NCI-H524 (cell line): Measurements from ENCODE around the gene XIRP1.
"Not testable (repeated sequence)": the region's sequence is repeated elsewhere in the genome, so short reads cannot be mapped to it uniquely, and the experiment has no call there.

Source experiments
- DNase-seq, 2 experiments: peaks; one replicate each; lab custom pipeline; 2025; lab: John Stamatoyannopoulos, UW

XIRP1 gene, protein sequence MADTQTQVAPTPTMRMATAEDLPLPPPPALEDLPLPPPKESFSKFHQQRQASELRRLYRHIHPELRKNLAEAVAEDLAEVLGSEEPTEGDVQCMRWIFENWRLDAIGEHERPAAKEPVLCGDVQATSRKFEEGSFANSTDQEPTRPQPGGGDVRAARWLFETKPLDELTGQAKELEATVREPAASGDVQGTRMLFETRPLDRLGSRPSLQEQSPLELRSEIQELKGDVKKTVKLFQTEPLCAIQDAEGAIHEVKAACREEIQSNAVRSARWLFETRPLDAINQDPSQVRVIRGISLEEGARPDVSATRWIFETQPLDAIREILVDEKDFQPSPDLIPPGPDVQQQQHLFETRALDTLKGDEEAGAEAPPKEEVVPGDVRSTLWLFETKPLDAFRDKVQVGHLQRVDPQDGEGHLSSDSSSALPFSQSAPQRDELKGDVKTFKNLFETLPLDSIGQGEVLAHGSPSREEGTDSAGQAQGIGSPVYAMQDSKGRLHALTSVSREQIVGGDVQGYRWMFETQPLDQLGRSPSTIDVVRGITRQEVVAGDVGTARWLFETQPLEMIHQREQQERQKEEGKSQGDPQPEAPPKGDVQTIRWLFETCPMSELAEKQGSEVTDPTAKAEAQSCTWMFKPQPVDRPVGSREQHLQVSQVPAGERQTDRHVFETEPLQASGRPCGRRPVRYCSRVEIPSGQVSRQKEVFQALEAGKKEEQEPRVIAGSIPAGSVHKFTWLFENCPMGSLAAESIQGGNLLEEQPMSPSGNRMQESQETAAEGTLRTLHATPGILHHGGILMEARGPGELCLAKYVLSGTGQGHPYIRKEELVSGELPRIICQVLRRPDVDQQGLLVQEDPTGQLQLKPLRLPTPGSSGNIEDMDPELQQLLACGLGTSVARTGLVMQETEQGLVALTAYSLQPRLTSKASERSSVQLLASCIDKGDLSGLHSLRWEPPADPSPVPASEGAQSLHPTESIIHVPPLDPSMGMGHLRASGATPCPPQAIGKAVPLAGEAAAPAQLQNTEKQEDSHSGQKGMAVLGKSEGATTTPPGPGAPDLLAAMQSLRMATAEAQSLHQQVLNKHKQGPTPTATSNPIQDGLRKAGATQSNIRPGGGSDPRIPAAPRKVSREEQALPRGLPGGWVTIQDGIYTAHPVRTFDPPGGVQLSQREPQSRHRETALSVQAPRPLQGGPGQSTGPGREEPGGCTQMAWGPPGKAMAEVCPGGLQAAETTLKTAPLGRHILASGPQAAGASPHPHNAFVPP (N-terminal part only)

DNA sequence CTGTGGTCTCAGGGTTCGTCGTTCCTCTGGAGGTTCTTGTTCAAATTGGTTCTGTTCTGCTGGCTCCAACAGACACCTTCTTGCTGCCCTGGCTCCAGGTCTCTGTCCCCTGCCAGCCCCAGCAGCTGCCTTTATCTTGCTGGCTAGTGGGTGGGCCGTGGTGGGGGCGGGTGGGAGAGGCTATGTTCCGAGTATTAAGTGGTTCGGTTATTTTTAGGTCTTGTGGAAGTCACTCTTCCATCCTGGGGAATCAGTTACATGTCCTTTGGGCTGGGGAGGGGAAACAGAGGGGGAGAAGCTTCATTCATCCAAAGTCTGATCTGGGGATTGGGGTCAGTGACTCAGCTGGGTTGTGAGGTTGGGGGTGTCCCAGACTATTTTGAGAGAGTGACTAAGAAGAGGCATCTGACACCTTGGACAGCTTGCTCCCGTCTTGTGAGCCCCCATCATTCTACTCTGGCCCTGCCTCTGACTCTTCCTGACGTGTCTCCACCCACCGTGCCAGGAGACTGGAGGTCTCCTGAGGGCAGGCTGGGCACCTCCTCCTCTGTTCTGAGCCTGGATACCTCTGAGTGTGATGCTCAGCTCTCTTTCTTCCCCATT lies at the start of gene XIRP1:
XIRP1 (minus strand) TSS at position 106 of the 603 bp plus-strand sequence. CDS start 3,150 bp downstream, outside the sequence.
- no peak for DNase-seq

DNA sequence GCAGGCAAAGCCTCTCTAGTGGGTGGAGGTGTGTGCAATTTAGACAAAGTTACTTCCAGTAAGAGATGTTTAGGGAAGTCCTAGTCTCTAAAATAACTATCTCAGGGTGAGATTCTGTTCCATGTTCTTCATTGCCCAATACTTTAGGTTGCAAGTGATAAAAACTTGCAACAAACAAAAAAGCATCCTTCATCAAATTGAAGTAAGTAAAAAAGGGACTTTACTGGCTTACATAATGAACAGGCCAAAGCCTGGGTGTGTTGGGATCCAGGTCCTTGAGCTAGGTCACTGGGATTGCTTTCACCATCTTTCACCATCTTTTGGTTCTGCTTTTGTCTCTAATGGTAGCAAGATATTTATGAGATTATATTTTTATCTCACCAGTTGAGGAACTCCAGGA lies 49.2 kb upstream of the XIRP1 start:
- no peak for DNase-seq

DNA sequence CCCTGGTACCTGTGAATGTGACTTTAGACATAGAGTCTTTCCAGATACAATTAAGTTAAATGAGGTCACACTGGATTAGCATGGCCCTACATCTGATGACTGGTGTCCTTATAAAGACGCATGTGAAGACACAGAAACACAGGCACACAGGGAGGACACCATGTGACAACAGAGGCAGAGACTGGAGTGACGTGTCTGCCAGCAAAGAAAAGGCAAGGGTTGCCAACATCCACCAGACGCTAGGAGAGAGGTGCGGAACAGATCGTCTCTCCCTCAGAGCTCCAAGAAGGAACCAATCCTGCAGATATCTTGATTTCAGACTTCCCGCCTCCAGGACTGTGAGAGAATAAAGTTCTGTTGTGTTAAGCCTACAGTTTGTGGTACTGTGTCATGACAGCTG lies 44.6 kb upstream of the XIRP1 start:
- DNase-seq, result no peak

DNA sequence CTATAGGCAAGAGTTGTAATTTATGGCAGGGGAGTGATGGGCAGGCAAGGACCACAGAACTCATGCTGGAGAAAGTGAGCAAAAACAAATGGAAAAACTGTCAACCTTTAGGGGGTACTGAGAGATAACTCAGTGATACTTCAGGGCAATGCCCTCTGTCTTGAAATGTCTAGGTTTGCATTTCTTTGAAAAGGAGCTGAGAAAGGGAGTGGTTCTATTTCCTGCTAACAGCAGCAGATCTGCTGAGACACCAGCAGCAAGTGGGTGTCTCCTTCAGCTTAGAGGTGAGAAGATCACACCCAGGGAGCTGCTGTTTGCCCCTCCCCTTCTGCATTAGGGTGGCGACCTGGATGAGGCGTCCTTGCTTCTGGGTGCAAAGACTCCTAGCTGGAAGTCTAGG lies 42.3 kb upstream of the XIRP1 start:
- DNase-seq, result no peak

DNA sequence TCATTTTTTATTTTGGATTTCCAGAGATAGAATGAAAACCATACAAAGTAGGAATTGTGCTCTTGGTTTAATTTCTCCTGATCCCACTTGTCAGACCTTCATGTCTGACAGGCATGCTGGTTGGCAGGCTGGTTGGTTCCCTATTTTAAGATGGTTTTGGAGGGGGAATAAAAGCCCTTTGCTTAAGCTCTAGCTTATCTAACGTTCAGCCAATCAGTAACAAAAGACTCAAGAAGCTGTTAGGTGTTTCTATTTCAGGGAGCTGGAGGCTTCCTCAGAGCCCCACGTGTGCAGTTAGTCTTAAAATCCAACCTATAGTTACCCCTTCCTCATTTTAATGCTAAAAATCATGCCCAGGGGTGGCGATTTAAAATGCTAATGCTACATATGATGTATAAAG lies 40.5 kb upstream of the XIRP1 start:
- no peak for DNase-seq

DNA sequence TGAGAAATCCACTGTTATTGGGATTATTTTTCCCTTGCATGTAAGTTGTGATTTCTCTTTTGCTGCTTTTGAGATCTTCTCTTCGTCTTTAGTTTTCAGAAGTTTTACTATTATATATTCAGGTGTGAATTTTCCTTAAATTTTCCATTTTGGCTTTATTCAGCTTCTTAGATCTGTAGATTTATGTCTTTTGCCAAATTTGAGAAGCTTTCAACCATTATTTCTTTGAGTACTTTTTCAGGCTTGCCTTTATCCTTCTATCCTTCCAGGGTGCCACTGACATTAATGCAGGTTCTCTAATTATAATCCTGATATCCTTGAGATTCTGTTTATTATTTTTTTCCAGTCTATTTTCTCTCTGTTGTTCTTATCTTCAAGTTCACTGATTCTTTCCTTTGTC lies 38.1 kb upstream of the XIRP1 start:
- DNase-seq, result no peak

DNA sequence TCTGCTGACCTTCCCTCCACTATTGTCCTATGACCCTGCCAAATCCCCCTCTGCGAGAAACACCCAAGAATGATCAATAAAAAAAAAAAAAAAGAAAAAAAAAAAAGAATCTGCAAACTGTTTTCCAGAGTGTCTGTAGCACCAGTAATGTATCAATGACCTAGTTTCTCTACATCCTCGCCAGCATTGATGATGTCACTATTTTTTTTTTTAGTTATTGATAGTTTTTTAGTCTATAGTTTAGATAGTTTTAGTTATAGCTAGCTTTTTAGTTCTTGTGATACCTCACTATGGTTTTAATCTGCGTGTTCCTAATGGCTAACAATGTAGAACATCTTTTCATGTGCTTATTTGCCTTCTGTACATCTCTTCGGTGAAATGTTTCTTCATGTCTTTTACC lies 36.1 kb upstream of the XIRP1 start:
- no peak for DNase-seq

DNA sequence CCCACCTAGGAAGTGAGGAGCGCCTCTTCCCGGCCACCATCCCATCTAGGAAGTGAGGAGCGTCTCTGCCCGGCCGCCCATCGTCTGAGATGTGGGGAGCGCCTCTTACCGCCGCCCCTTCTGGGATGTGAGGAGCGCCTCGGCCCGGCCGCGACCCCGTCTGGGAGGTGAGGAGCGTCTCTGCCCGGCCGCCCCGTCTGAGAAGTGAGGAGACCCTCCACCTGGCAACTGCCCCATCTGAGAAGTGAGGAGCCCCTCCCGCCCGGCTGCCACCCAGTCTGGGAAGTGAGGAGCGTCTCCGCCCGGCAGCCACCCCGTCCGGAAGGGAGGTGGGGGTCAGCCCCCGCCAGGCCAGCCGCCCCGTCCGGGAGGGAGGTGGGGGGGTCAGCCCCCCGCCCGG lies 35.2 kb upstream of the XIRP1 start:
- not testable (repeated sequence) for DNase-seq

DNA sequence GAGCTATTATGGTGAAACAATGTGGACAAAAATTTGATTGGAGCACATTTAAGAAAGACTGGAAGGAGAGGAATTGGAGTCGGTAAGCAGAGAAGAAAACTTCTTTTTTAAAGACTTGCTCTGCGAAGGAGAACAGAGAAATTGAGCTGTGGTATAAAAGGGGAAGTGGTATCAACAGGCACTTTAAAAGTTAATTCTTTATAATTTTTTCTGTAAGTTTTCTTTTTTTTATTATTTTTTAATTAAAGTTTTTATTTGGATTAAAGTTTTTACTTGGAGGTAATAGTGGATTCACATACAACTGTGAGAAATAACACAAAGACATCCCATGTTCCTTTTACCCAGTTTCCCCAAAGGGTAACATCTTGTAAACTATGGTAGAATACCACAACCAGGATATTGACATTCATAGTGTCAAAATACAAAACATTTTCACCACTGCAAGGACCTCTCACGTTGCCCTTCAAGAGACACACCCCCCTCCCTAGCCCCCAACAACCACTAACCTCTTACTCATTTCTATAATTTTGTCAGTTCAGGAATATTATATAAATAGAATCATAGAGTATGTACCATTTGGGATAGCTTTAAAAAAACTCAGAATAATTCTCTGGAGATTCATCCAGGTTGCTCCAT lies 33.8 kb upstream of the XIRP1 start:
- DNase-seq, result no peak

DNA sequence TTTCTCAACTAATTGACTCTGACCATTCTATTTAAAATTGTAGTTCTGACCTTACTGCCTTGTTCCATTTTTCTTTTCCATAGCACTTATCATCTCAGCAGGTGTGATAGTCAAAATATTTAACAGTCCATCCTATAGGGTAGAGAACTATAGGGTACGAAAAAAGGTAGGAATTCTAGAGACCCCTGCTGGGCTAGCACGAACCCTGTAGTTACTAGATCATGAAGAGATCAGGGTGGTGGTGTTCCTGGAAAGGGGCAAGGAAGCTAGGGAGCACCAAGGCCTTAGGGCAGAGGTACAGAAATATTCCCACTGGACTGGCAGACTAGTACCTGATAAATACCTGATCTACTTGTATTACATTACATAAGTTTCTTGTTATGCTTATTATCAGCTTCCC lies 31.9 kb upstream of the XIRP1 start:
- no peak for DNase-seq

DNA sequence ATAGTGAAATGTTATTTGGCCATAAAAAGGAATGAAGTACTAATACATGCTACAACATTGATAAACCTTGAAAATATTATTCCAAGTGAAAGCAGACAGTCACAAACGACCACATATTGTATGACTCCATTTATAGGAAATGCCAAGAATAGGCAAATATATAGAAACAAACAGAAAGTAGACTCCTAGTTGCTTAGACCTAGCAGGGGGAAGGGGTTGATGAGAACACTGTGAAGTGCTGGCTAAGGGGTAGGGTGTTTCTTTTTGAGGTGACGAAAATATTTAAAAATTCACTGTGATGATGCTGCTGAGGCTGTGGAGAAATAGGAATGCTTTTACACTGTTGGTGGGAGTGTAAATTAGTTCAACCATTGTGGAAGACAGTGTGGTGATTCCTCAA lies 30.5 kb upstream of the XIRP1 start:
- DNase-seq, result no peak

DNA sequence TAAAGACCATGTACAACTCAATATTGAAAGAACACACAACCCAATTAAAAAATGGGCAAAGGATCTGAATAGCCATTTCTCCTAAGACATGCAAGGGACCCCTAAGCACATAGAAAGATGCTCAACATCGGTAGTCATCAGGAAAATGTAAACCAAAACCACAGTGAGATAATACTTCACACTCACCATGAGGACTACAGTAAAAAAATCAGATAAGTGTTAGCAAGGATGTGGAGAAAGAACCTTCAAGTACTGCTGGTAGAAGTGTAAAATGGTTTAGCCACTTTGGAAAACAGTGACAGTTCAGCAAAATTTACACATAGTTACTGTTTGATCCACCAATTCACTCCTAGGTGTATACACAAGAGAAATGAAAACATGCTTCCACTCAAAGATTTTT lies 30.1 kb upstream of the XIRP1 start:
- DNase-seq, result no peak

DNA sequence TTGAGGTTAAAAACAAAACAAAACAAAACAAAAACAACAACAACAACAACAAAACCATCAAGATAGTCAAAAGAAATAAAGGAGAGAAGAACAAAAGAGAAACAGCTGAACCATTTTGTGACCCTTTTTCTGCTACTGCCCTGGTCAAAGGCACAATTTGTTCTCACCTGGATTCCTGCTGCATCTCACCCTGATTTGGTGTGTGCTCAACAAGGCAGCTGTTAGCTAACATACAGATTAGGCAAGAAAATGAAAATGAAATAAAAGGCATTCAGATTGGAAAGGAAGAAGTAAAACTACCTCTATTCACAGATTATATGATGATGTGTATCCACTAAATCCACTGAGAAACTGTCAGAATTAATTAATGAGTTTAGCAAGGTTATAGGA lies 28.7 kb upstream of the XIRP1 start:
- no peak for DNase-seq

DNA sequence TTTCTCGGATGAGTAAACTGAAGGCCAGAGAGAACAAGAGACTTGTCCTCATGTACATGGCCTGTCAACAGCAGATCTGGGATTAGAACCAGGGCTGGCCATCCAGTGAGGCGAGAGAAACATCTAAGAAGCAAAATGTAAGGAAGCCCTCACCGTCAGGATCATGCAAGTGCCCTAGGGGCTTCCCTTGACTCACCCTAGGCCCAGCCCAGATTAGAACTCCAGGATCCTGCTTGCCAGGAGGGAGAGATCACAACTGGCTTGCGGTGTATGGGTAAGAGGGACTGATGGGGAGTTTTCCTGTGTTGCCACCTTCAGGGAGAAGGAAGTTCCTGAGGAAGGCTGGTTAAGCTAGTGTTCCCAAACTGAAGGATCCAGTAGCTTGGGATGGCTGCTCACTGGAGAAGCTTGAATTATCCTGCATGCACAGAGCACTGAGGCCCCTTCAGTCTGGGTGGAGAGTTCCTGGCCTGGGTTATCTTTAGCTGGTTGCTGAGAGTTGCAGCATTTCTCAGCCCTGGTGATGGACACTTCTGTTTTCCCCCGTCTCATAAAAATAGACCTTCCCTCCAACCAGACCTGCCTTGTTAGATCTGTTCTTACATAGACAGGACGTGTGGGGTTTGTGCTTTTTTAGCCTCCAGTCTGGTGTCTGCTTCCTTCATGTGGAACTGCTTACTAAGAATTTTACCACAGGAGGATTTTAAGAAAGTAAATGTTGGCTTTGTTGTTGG lies 28.2 kb upstream of the XIRP1 start:
- DNase-seq, result no peak

DNA sequence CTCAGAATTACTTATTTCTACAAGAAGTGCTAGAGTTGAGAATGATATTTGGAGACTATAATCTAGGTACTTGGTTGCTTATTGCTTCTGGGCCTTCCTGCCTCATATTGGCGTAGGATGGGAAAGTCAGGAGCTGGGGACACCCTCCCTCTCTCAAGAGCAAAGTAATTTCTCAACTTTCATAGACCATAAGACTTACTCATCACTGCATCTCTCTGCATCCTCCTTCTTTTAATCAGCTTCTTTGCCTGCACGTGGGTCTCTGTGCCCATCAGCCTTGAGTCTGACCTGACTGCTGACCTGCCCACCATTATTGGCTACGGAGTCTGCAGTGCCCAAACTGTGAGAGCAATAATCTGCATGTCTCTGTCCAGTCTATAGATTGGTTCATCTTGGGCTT lies 27.3 kb upstream of the XIRP1 start:
- DNase-seq, result no peak

DNA sequence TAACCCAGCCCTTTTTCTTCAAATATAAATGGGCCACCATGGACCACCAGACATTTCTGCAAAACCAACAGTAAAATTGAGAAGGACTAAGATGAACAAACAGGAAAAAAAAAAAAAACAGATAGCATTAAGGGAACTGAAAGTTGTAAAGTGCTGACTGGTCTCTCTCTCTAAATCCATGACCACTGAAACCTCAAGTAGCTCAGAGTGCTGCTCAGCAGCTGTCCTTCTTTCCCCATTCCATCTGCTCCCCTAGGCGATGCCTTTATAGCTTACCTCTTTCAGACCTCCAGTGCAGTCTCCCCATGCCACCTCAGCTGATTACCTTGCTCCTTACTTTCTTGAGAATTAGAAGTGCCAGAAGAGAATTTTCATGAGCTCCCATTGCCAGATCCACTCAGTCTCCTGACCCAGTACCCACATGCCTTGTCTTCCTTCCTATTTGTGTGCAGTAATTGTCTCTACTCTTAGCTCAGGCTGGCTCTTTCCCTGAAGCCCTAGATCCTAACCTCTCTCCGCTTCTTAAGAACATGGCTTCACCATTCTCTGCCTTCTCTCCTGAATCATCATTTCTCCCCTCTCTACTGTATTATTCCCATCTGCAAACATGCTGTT lies 23.9 kb upstream of the XIRP1 start:
- peak; percentile 81 to 90 for DNase-seq

DNA sequence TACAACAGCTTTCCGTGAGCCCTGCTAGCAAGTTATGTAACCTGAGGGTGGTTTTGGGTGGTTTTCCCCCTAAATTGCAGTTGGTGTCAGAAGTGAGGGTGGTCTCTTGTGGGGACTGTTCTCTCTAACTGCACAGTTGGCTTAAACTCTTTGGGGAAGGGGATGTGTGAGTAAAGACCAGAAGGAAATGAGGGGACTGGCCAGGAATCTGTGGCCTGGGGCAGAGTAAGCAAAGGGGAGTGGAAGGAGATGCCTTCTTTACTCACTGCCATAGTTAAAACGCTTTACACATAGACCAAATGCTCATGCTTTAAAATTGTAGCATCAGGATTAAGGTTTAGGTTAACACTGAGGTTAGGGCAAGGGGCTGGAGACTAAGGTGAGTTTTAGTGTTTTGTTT lies 21.2 kb upstream of the XIRP1 start:
- no peak for DNase-seq

DNA sequence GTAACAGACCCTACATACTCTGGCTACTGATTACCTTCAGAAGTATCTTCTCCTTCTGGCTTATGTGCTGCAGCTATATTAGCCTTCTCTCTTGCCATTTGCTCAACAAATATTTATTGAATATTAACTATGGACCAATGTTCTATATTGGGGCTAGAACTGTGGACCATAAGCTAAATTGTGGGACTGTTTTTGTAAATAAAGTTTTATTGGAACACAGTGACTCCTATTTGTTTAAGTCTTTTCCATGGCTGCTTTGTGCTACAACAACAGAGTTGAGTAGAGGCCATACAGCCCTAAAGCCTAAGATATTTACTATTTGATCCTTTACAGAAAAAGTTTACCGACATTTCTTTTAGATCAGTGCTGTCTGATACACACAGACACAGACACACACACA lies 20.3 kb upstream of the XIRP1 start:
- DNase-seq, result no peak

DNA sequence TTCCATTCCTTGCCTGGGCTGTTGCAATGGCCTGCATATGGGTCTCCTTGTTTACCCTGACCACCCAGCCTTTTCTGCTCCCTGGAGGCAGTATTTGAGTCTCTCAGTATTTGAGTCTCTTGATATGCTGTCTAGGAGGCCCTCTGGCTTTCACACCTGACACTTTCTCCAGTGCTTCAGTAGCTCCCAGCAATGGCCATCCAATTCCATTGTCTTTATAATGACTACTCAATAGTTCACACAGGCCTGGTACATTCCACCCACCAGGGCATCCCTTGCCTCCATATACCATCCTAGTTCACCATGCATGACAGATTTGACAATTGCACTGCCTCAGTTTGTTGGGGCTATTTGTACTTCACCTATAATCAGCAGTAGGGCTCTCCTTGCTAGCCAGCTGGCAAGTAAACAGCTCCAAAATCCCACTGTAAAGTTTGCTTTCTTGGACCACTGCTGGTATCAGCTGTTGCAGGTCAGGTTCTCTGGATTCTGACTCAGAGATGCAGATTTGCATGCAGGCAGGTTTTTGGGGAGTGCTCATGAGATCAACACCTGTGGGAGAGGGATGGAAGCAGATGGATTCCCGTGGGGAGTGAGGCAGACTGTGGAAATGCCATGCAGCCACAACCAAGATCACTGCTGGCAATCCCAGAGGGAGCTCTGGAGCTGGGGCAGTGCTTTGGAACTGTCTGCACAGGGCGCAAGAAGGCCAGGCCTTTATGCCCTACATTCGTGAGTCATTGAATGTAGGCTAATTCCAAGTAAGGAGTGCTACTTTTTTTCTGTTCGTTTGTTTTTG lies 19.1 kb upstream of the XIRP1 start:
- DNase-seq, result no peak

DNA sequence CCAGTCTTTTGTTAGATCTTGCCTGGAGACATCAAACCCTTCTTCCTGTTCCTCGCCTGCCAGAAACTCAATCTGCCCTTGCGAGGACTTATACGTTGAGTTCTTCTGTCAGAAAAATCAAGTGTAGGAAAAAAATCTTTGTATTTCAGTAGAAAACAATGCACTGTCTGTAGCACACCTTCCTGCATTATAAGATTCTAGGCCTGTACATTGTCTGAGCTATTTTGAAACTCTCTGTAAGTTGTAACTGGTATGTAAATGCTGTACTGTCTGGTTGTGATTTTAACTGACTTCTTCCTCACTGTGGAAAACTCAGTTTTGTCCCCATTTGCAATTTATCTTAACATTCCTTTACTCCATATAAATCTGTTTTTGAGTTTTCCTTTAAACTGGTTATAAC lies 17.7 kb upstream of the XIRP1 start:
- no peak for DNase-seq
